SK-N-SH (cell line): ENCODE data around the gene RASA3. TPM values are rescaled to one million over a fixed set of nuclear protein-coding genes. Genes with fewer than 3 reads are reported as not detected.

Source experiments
- CTCF ChIA-PET: fragments of 300-600, 350-600 bp; formaldehyde crosslinking; extraction: SDS; loops from one replicate; lab custom pipeline; 2021; lab: Yijun Ruan, JAX
- POLR2A ChIA-PET: fragments of 350-600 bp; sonication (Branson Sonifier 250); formaldehyde crosslinking; extraction: SDS; loops from one replicate; lab custom pipeline; 2020; ENCODE audit warnings: antibody characterized with exemption, inconsistent platforms; lab: Yijun Ruan, JAX
- DNase-seq: peaks from one replicate; pipeline ENCODE4 v3.0.0; 2012
- H2AFZ ChIP-seq: fragments of 200-600 bp; sonication (generic); 2 replicates; pipeline ENCODE4 v1.8.1; 2016; ENCODE audit warnings: antibody characterized with exemption, mild to moderate bottlenecking, low read depth
- H3F3A ChIP-seq: fragments of 200-600 bp; sonication (generic); replicated peaks from 2 replicates; pipeline ENCODE3; 2016; ENCODE audit warnings: antibody characterized with exemption, mild to moderate bottlenecking; ENCODE audit not compliant: insufficient read depth
- H3K27ac ChIP-seq, 2 experiments: fragments of 200-500 bp in 1 of 2; fragments of 200-600 bp in 1 of 2; sonication (Bioruptor generic) in 1 of 2; sonication (generic), shearing (Covaris generic) in 1 of 2; 2 replicates each; pipeline versions ENCODE4 v1.5.1 to v1.6.1; 2014 to 2016; ENCODE audit warnings: low read depth in 2 of 2, inconsistent platforms in 1 of 2, low read length in 1 of 2, mild to moderate bottlenecking in 1 of 2, mixed read lengths in 1 of 2
- H3K27me3 ChIP-seq: fragments of 200-600 bp; sonication (generic), shearing (Covaris generic); 2 replicates; pipeline ENCODE4 v1.6.1; 2016; ENCODE audit warnings: mixed run types; ENCODE audit not compliant: insufficient read depth
- H3K36me3 ChIP-seq, 2 experiments: fragments of 200-500 bp in 1 of 2; fragments of 200-600 bp in 1 of 2; sonication (Bioruptor generic) in 1 of 2; sonication (generic) in 1 of 2; replicated peaks in 1 of 2; 2 replicates each; pipeline versions ENCODE3 to v1.5.1; 2014 to 2016; ENCODE audit warnings: low read length in 1 of 2, mild to moderate bottlenecking in 1 of 2; ENCODE audit not compliant: insufficient read depth in 2 of 2, control insufficient read depth in 1 of 2
- H3K4me1 ChIP-seq, 2 experiments: fragments of 200-500 bp in 1 of 2; fragments of 200-600 bp in 1 of 2; sonication (Bioruptor generic) in 1 of 2; sonication (generic), shearing (Covaris generic) in 1 of 2; 2 replicates each; pipeline versions ENCODE4 v1.5.1 to v1.6.1; 2014 to 2016; ENCODE audit warnings: low read depth in 1 of 2, low read length in 1 of 2, mixed run types in 1 of 2; ENCODE audit not compliant: insufficient read depth in 2 of 2, control insufficient read depth in 1 of 2
- H3K4me2 ChIP-seq: fragments of 200-600 bp; sonication (generic), shearing (Covaris generic); 2 replicates; pipeline ENCODE4 v1.6.1; 2017; ENCODE audit warnings: mixed run types
- H3K4me3 ChIP-seq, 2 experiments: fragments of 200-500 bp in 1 of 2; fragments of 200-600 bp in 1 of 2; sonication (Bioruptor generic) in 1 of 2; sonication (generic), shearing (Covaris generic) in 1 of 2; 2 replicates each; pipeline versions ENCODE4 v1.5.1 to v1.8.1; 2014 to 2016; ENCODE audit warnings: low read depth in 2 of 2, inconsistent platforms in 1 of 2, low read length in 1 of 2, mild to moderate bottlenecking in 1 of 2, mixed read lengths in 1 of 2, moderate library complexity in 1 of 2
- H3K79me2 ChIP-seq: fragments of 200-600 bp; sonication (generic); 2 replicates; pipeline ENCODE4 v1.8.1; 2017; ENCODE audit warnings: mild to moderate bottlenecking; ENCODE audit not compliant: insufficient read depth
- H3K9ac ChIP-seq: fragments of 200-600 bp; sonication (generic); 2 replicates; pipeline ENCODE4 v1.6.1; 2017; ENCODE audit warnings: mixed run types
- H3K9me2 ChIP-seq: fragments of 200-600 bp; sonication (generic); 2 replicates; pipeline ENCODE4 v1.6.1; 2017; ENCODE audit warnings: mixed run types
- H3K9me3 ChIP-seq: fragments of 200-600 bp; sonication (generic); 2 replicates; pipeline ENCODE4 v1.6.1; 2017; ENCODE audit warnings: mixed run types, mild to moderate bottlenecking, moderate library complexity
- H4K20me1 ChIP-seq: fragments of 200-600 bp; sonication (generic); 2 replicates; pipeline ENCODE4 v1.6.1; 2017; ENCODE audit warnings: mild to moderate bottlenecking, mixed run types; ENCODE audit not compliant: insufficient read depth
- ELF1 ChIP-seq: IDR thresholded peaks from 2 replicates; pipeline ENCODE4 v1.4.0; 2012
- EZH2phosphoT487 ChIP-seq: fragments of 200-600 bp; sonication (generic); IDR thresholded peaks from 2 replicates; pipeline ENCODE4 v1.6.1; 2017; ENCODE audit warnings: low read depth, mixed run types, mild to moderate bottlenecking, antibody characterized with exemption, moderate library complexity, borderline replicate concordance
- FOSL2 ChIP-seq: IDR thresholded peaks from 2 replicates; pipeline ENCODE4 v1.4.0; 2012; ENCODE audit warnings: low read depth, mild to moderate bottlenecking, moderate library complexity, borderline replicate concordance
- FOXJ3 ChIP-seq: sonication (generic); formaldehyde crosslinking; IDR thresholded peaks from 2 replicates; pipeline ENCODE4 v1.5.1; 2020; ENCODE audit warnings: mild to moderate bottlenecking, missing genetic modification reagents
- JUND ChIP-seq: IDR thresholded peaks from 2 replicates; pipeline ENCODE4 v1.4.0; 2012
- MEF2A ChIP-seq: IDR thresholded peaks from 2 replicates; pipeline ENCODE4 v1.4.0; 2012; ENCODE audit warnings: low read depth, borderline replicate concordance
- MXI1 ChIP-seq: IDR thresholded peaks from 2 replicates; pipeline ENCODE4 v1.6.1; 2012; ENCODE audit warnings: mild to moderate bottlenecking, low read depth, low read length, improper control_type of control experiment
- REST ChIP-seq: IDR thresholded peaks from 2 replicates; pipeline ENCODE4 v1.6.1; 2012; ENCODE audit warnings: mild to moderate bottlenecking, low read depth, low read length, moderate library complexity
- TAF1 ChIP-seq: IDR thresholded peaks from 2 replicates; pipeline ENCODE4 v1.6.1; 2012; ENCODE audit warnings: low read depth, mild to moderate bottlenecking, low read length, moderate library complexity, borderline replicate concordance
- TEAD4 ChIP-seq: IDR thresholded peaks from 2 replicates; pipeline ENCODE4 v1.4.0; 2012; ENCODE audit warnings: mild to moderate bottlenecking, borderline replicate concordance; ENCODE audit not compliant: insufficient read depth
- USF2 ChIP-seq: fragments of 150-350 bp; IDR thresholded peaks from 2 replicates; pipeline ENCODE4 v1.6.1; 2017; ENCODE audit warnings: antibody characterized with exemption, low read length, low read depth, borderline replicate concordance
- ZBTB33 ChIP-seq: IDR thresholded peaks from 2 replicates; pipeline ENCODE4 v1.4.0; 2012; ENCODE audit warnings: low read depth, borderline replicate concordance
- WGBS: methylation state at CpG from one replicate; pipeline ENCODE4 v1.1.6; 2017; ENCODE audit warnings: low lambda C conversion rate; 5-methylcytosine and 5-hydroxymethylcytosine counted together
- polyA plus RNA-seq, 3 experiments: library from polyadenylated mRNA; depleted of rRNA; stranded (reverse); fragments of >200 nt; gene quantifications; 2 replicates each; pipeline ENCODE4 v1.2.3, GENCODE V29; 2012
- TF ChIP-seq, protein P1 (sequence below): IDR thresholded peaks from 2 replicates; pipeline ENCODE4 v1.4.0; 2012; ENCODE audit warnings: low read depth

RASA3 gene
- polyA plus RNA-seq, 1 of the 3 experiments (the other 2 are of a cell fraction) = 25.1 TPM

DNA sequence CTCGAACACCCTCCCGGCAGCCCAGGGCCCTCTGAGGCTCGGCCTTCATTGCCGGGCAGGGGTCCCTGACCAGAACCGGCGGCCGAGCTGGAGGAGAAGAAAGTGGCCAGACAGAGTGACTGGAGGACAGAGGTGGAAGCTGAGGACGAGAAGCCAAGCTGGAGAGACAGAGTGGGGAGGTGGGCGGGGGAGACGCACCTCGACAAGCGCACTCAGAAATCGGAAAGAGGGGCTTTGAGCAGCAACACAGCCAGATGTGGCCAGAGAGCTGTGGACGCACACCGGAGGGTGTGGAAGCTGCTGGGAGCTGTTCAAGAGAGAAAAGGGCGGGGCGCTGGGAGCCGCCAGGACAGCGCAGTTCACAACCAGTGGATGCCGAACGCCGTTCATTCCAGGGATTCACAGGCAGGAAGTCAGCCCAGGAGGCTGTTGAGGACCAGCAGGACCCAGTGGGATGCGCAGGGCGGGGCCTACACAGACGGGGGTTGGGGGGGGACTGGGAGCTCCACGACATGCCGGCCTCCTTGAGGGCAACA is 130.3 kb downstream of the RASA3 start:
- Histone ChIP-seq H3K9me3 (no peaks in the 10 kb centered on the region), H4K20me1 (no peaks in the 10 kb centered on the region), H3K27ac (no peak overlapping the region), H2AFZ (no peak overlapping the region), H3K9ac (no peak overlapping the region), H3K79me2 (no peaks in the 10 kb centered on the region), H3K9me2 (no peaks in the 10 kb centered on the region), H3K4me1 (peaks cover 0 to 9% of the 10 kb centered on the region in 2 experiments; a peak in 1 of 4 replicates), H3K27me3 (no peaks in the 10 kb centered on the region), H3F3A (no peaks in the 10 kb centered on the region), H3K4me3 (no peak overlapping the region), H3K36me3 (peaks cover 3 to 30% of the 10 kb centered on the region in 2 experiments), H3K4me2 (no peak overlapping the region)
- TF ChIP-seq FOSL2 (no peak), TEAD4 (no peak), JUND (no peak), ELF1 (no peak), REST (no peak), TAF1 (no peak), FOXJ3 (CRISPR knock-in tag) (no peak), MXI1 (no peak), EZH2phosphoT487 (no peak), USF2 (no peak), ZBTB33 (no peak), MEF2A (no peak)
- TF ChIP-seq, protein P1, sequence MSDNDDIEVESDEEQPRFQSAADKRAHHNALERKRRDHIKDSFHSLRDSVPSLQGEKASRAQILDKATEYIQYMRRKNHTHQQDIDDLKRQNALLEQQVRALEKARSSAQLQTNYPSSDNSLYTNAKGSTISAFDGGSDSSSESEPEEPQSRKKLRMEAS = no peak
- 96% methylated on average over 27 of the region's 27 CpGs for WGBS
- ChIA-PET CTCF (no interaction called here), POLR2A (no interaction called here)
- DNase-seq = no peak
